HG03575 (cell line): Measurements from ENCODE around the gene ACP6.
"Not testable (repeated sequence)": the region's sequence is repeated elsewhere in the genome, so short reads cannot be mapped to it uniquely, and the experiment has no call there.

Experiments used
- ATAC-seq: cut with Tn5 transposase; IDR thresholded peaks from one replicate; pipeline ENCODE4 v1.9.1; 2021; ENCODE audit not compliant: unreplicated experiment, insufficient number of reproducible peaks, low FRiP score; ENCODE audit errors: extremely low read depth

ACP6 gene

GRCh38 chr1:147670319-147671001 lies at the start of gene ACP6:
TSS of gene ACP6 (minus strand) at chr1:147670524. CDS start at chr1:147670048, 476 bp downstream.
- ATAC-seq: peak; percentile 69

DNA sequence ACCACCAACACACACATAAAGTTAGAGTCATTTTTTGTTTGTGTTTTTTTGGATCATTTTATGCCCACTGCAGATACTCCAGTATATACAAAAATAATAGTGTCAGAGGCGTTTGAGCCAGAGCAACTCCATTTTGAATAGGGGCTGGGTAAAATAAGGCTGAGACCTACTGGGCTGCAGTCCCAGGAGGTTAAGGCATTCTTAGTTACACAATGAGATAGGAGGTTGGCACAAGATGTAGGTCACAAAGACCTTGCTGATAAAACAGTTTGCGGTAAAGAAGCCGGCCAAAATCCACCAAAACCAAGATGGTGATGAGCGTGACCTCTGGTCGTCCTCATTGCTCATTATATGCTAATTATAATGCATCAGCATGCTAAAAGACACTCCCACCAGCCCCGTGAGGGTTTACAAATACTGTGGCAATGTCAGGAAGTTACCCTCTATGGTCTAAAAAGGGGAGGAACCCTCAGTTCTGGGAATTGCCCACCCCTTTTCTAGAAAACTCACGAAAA lies 49.4 kb upstream of the ACP6 start:
- no peak for ATAC-seq

DNA sequence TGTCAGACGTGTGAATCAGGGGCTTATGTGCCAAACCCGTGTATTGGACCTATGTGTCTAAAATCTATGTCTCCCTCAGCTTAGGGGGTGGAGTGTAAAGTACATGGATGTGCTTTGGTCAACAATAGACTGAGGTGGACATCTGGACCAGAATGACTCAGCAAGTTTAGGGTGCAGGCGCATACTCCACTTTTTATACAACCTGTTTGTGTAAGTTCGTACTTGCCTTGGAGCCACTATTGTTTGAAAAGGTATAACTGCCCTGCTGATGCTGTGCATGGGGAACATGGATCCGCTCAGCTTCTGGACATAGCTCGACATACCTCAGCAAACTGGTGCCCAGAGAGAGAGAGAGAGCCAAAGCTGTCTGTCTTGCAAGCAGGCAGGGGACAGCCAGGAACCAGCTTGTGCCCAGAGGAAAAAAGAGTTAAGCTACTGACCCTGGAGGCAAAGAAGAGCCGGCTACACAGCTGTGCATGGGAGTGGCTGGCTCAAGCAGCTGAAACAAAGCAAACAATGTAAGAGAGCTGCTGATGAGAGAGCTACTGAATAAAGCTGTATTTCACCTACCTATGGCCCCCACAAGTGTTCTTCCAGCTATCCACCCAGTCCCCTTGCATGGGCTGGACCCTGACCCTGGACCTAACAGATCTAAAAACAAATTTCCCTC lies 48.8 kb upstream of the ACP6 start:
- ATAC-seq: no peak

DNA sequence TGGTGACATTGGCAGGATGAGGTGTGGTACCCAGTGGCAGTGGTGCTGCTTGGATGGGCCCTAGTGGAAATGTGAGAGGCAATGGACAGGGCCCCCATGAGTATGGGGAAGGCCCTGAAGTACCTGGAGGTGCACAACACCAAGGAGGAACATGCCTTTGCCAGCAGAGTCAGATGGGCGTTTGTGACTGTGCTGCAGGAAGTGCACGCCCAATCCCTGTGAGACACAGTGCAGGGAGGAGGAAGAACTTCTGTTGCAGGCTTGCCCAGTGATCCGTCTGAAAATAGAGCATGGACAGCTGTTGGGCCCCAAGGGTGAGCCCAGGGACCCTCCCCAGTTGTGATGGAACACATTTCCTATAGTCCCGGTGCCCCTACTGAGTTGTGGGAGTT lies 47.4 kb upstream of the ACP6 start:
- no peak for ATAC-seq

- ATAC-seq: no peak
These were observed 46.9 kb upstream of the ACP6 start for GRCh38 chr1:147717051-147717705.

DNA sequence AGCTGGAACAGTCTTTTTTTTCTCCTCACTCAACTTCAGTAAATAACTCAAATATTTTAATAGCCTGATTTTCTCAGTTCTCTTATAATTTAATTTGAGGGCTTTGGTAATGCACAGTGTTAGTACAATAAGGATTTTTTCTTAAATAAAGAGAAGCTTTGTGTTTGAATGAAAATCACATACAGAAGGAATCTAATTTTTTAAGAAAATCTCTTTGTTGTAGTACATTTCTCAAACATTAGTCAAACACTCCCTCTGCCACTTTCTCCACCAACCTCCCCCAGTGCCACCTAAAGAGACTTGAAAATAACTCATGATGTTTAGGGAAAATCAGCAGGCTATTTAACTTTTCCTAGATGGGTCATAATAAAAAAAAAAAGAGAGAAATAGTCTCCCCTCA lies 42.3 kb upstream of the ACP6 start:
- ATAC-seq: no peak

DNA sequence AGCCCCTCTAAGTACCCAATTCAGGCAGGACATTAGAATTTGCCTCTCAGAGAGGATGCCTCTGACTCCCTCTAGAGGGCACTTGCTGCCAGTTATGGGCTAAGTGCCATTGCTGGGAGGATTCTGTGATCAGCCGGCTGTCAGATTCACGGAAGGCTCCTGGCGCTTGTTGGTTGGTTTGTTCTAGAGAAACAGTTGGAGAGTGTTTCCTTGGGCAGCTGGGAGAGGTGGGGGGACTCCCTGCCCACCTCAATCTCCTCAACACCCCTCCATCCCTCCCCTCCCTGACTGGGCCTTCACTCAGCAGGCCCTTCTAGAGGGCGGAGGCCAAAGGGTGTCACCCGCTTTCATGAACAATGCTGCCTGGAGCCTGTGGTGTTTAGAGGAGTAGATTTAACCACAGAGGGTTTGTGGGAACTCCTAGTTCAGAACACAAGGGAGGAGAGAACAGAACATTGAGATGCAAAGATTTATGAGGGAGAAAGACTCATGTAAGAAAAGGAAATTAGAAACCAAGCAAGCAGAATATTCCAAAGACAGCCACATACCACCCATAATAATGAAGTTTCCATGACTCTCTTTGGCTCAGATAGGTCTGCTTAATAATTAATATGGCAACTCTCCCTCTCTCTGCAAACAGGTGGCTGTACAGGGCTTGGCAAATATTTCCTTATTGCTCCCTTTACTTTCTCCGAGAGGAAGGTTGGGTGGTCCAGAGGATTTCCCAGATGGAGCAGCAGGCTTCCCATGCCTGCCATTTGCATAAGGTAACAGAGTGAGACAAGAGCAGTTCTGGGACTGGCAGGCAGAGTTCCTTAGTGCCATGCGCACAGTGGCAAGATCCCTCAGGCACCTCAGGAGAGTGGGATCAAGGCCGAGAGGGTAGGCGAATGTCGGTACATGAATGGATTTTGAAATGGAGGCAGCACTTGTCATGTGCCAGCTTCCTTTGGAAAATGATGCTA lies 30.0 kb upstream of the ACP6 start:
- no peak for ATAC-seq

DNA sequence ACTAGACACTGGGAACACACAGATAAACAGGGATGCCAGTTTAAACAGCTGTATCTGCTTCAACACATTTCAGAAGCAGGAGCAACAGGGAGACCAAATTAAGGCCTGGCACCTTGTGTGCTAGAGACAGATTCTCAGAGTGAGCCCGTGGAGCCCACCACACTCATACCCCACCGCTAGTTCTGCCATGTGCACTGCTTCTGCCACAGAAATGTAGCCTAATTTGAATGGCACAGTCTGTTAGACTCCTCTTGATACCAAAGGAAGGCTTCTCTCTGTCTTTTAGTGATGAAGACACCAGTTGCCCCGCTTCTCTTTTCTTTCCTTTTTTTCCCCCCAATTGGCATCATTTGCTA lies 29.3 kb upstream of the ACP6 start:
- no peak for ATAC-seq

DNA sequence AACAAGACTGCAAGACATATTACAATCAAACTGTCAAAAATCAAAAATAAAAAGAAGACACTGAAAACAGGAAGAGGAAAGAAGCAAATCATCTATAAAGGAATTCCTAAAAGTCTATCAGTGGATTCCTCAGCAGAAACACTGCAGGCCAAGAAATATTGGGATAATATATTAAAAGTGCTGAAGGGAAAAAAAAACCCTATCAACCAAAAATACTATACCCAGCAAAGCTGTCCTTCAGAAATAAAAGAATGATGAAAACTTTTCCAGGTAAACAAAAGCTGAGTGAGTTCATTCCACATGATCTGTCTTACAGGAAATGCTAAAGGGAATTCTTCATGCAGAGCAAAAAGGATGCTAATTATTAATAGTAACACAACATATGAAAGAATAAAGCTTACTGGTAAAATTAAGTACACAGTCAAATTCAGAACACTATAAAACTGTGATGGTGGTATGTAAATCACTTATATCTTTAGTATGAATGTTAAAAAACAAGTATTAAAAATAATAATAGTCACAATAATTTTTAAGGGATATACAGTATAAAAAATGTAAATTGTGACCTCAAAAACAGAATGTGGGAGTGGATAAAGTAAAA lies 12.9 kb upstream of the ACP6 start:
- ATAC-seq: no peak

GRCh38 chr1:147680608-147681235 lies 10.4 kb upstream of the ACP6 start:
- ATAC-seq: not testable (repeated sequence)

- not testable (repeated sequence) for ATAC-seq
These were observed 7.4 kb upstream of the ACP6 start for GRCh38 chr1:147677681-147678080.

- no peak for ATAC-seq
These were observed 6.2 kb upstream of the ACP6 start for GRCh38 chr1:147676311-147677085.

GRCh38 chr1:147673816-147674215 lies 3.5 kb upstream of the ACP6 start:
- no peak for ATAC-seq

DNA sequence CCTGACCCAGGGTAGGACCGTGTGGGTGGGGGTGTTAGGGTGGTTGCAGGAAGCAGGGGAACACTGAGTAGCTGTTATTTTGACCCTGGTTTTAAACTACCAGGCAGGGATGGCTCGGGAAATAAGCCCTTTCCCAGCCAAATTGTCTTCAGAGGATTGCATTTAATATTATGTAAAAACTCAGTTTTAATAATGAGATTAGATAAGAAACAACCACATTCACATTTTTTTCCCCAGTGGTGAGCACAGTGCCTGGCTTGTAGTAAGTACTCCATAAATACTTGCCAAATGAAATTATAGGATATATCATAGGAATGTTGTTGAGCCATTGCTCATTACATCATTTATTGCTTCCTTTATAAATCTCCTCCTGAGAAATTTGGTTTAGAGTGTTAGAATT lies 3.1 kb upstream of the ACP6 start:
- no peak for ATAC-seq

DNA sequence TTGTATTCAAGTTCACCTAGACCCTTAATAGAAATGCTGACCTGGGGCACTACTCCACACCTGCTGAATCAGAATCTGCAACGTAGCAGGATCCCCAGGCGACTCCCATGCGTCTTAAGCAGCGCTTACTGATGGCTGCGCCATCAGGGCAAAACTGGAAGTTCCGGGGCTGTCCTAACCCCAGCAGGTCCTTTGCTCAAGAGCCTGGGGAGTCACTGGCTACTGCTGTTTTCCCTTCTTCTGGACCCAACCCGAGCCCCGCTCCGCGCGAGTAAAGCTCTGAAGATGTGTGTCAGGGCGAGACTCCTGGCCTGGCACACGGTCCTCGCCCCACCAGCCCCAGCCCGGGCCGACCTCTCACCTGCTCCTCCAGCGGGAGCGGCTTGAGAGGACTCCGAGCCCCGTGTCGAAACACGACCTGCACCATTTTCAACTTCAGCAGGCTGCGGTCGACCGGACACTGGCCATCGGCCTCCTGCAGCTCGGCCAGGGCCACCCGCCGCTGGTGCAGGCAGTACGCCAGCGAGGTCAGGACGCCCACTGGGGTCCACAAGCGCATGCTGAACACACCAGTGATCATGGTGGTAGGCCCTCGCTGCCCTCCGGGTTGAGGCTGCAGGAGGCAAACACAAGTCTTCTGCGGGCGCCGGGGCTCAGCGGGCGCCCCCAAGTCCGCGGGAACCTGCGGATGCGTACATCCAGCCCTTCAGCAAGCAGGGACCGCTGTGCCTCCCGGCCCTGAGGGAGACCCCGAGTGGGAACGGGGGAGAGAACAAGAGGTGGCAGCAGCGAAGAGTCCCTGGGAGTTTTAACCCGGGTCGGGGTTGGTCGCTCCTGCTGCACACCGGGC lies 630 bp downstream of the ACP6 start:
- ATAC-seq: no peak

DNA sequence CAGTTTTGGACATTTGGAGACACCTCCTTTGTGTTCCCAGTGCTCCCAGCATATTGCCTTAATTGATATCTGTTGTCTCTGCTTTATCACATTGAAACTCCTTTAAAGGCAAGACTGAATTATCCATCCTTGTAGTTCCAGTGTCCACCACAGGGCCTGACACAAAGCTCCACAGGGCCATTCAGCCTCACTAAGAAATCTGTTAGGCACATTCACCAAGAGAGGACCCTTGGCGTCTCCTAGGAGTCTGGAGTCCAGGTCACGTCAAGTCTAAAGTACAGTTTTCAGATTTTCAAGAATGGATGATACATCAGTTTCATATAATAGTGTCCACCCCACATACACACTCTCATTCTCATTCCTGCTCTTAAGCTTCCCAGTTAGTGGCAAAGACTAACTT lies 4.8 kb downstream of the ACP6 start:
- ATAC-seq: no peak

- no peak for ATAC-seq
These were observed 6.1 kb downstream of the ACP6 start for GRCh38 chr1:147664206-147664605.
